GM19372 (cell line): Measurements from ENCODE around the gene KLF11.
"Not testable (repeated sequence)": the region's sequence is repeated elsewhere in the genome, so short reads cannot be mapped to it uniquely, and the experiment has no call there.

Experiments
- ATAC-seq: cut with Tn5 transposase; IDR thresholded peaks from one replicate; pipeline ENCODE4 v1.9.1; 2021; ENCODE audit warnings: mild to moderate bottlenecking, low read depth, moderate library complexity; ENCODE audit not compliant: unreplicated experiment

KLF11 gene

GRCh38 chr2:10008809-10009176, 34.6 kb upstream of the KLF11 start:
- no peak for ATAC-seq

- no peak for ATAC-seq
Observed at GRCh38 chr2:10009271-10009810, 34.0 kb upstream of the KLF11 start.

- no peak for ATAC-seq
Observed at GRCh38 chr2:10009811-10010781, 33.3 kb upstream of the KLF11 start.

GRCh38 chr2:10010861-10011605, 32.3 kb upstream of the KLF11 start:
- not testable (repeated sequence) for ATAC-seq

- not testable (repeated sequence) for ATAC-seq
Observed at GRCh38 chr2:10011606-10012325, 31.6 kb upstream of the KLF11 start.

GRCh38 chr2:10012366-10012962, 30.9 kb upstream of the KLF11 start:
- not testable (repeated sequence) for ATAC-seq

GRCh38 chr2:10012963-10013461, 30.3 kb upstream of the KLF11 start:
- no peak for ATAC-seq

- ATAC-seq, result not testable (repeated sequence)
Observed at GRCh38 chr2:10013651-10014417, 29.5 kb upstream of the KLF11 start.

GRCh38 chr2:10014418-10015190, 28.7 kb upstream of the KLF11 start:
- no peak for ATAC-seq

- ATAC-seq, result not testable (repeated sequence)
Observed at GRCh38 chr2:10015376-10015989, 27.9 kb upstream of the KLF11 start.

- no peak for ATAC-seq
Observed at GRCh38 chr2:10016001-10016801, 27.1 kb upstream of the KLF11 start.

- no peak for ATAC-seq
Observed at GRCh38 chr2:10016802-10017258, 26.5 kb upstream of the KLF11 start.

GRCh38 chr2:10017313-10017941, 25.9 kb upstream of the KLF11 start:
- ATAC-seq, result no peak

GRCh38 chr2:10019174-10019573, 24.2 kb upstream of the KLF11 start:
- no peak for ATAC-seq

GRCh38 chr2:10019602-10020400, 23.5 kb upstream of the KLF11 start:
- no peak for ATAC-seq

GRCh38 chr2:10022041-10022421, 21.3 kb upstream of the KLF11 start:
- ATAC-seq, result no peak
